Neuronal stem cell (in vitro differentiated cells): Measurements from ENCODE around the gene SMARCE1.

Source experiments
- DNase-seq: peaks from one replicate; pipeline ENCODE4 v3.0.0-alpha.2; 2013; ENCODE audit warnings: low spot score
- H2AFZ ChIP-seq: one replicate; pipeline ENCODE4 v1.6.1; 2013; ENCODE audit warnings: mild to moderate bottlenecking, low read length, inconsistent platforms
- H2AK5ac ChIP-seq: 2 replicates; pipeline ENCODE4 v1.6.1; 2013; ENCODE audit warnings: low read depth, mild to moderate bottlenecking, inconsistent platforms, low read length, moderate library complexity, mixed read lengths
- H2BK120ac ChIP-seq: 2 replicates; pipeline ENCODE4 v1.6.1; 2013; ENCODE audit warnings: low read depth, mild to moderate bottlenecking, inconsistent platforms, low read length, moderate library complexity, mixed read lengths
- H2BK12ac ChIP-seq: one replicate; pipeline ENCODE4 v1.6.1; 2013; ENCODE audit warnings: low read length, inconsistent platforms
- H2BK15ac ChIP-seq: 2 replicates; pipeline ENCODE4 v1.6.1; 2013; ENCODE audit warnings: mild to moderate bottlenecking, low read length, inconsistent platforms, mixed read lengths
- H2BK5ac ChIP-seq: one replicate; pipeline ENCODE4 v1.6.1; 2013; ENCODE audit warnings: inconsistent platforms, mild to moderate bottlenecking, low read length, moderate library complexity
- H3K14ac ChIP-seq: one replicate; pipeline ENCODE4 v1.6.1; 2013; ENCODE audit warnings: low read length, inconsistent platforms
- H3K18ac ChIP-seq: 2 replicates; pipeline ENCODE4 v1.6.1; 2013; ENCODE audit warnings: low read length, inconsistent platforms
- H3K23ac ChIP-seq: 2 replicates; pipeline ENCODE4 v1.6.1; 2013; ENCODE audit warnings: low read depth, mild to moderate bottlenecking, mixed read lengths, low read length, inconsistent platforms; ENCODE audit not compliant: poor library complexity
- H3K27ac ChIP-seq: replicated peaks from 3 replicates; pipeline ENCODE4 v1.5.1; 2013; ENCODE audit warnings: low read length, inconsistent platforms
- H3K27me3 ChIP-seq, 3 experiments: 2 replicates each; pipeline ENCODE4 v1.6.1; 2013; ENCODE audit warnings: low read length in 3 of 3, mild to moderate bottlenecking in 2 of 3, inconsistent platforms in 1 of 3, low read depth in 1 of 3, mixed read lengths in 1 of 3, moderate library complexity in 1 of 3; ENCODE audit not compliant: control insufficient read depth in 3 of 3, insufficient read depth in 3 of 3
- H3K36me3 ChIP-seq, 2 donors: replicated peaks in 1 of 2; 2 replicates each; pipeline ENCODE4 v1.6.1; 2013; ENCODE audit warnings: low read length in 2 of 2; ENCODE audit not compliant: control insufficient read depth in 2 of 2, insufficient read depth in 2 of 2
- H3K4ac ChIP-seq: 2 replicates; pipeline ENCODE4 v1.6.1; 2013; ENCODE audit warnings: inconsistent platforms, mild to moderate bottlenecking, low read length, moderate library complexity
- H3K4me1 ChIP-seq, 2 donors: 1 replicate in 1 of 2; 2 replicates in 1 of 2; pipeline ENCODE4 v1.6.1; 2013; ENCODE audit warnings: low read length in 2 of 2, low read depth in 1 of 2; ENCODE audit not compliant: control insufficient read depth in 2 of 2, insufficient read depth in 1 of 2
- H3K4me2 ChIP-seq: one replicate; pipeline ENCODE4 v1.6.1; 2013; ENCODE audit warnings: mild to moderate bottlenecking, low read length, inconsistent platforms; ENCODE audit not compliant: insufficient read depth, poor library complexity, severe bottlenecking
- H3K4me3 ChIP-seq, 2 donors: 2 replicates each; pipeline ENCODE4 v1.5.1; 2013; ENCODE audit warnings: low read length in 2 of 2, mild to moderate bottlenecking in 2 of 2, inconsistent platforms in 1 of 2, moderate library complexity in 1 of 2
- H3K79me1 ChIP-seq: one replicate; pipeline ENCODE4 v1.6.1; 2013; ENCODE audit warnings: low read depth, mild to moderate bottlenecking, inconsistent platforms, low read length, moderate library complexity
- H3K9ac ChIP-seq: one replicate; pipeline ENCODE4 v1.6.1; 2013; ENCODE audit warnings: mild to moderate bottlenecking, low read depth, low read length, inconsistent platforms; ENCODE audit not compliant: poor library complexity
- H3K9me3 ChIP-seq, 2 donors: replicated peaks in 1 of 2; 2 replicates each; pipeline versions ENCODE3 to v1.6.1; 2013; ENCODE audit warnings: low read length in 2 of 2, mild to moderate bottlenecking in 2 of 2, inconsistent platforms in 1 of 2, low read depth in 1 of 2, mixed read lengths in 1 of 2, moderate library complexity in 1 of 2; ENCODE audit not compliant: control insufficient read depth in 2 of 2, insufficient read depth in 1 of 2
- H4K8ac ChIP-seq: one replicate; pipeline ENCODE4 v1.6.1; 2013; ENCODE audit warnings: low read depth, mild to moderate bottlenecking, inconsistent platforms, low read length, moderate library complexity
- H4K91ac ChIP-seq: one replicate; pipeline ENCODE4 v1.6.1; 2013; ENCODE audit warnings: low read length, low read depth, mild to moderate bottlenecking, inconsistent platforms; ENCODE audit not compliant: poor library complexity
- WGBS, 2 donors: extraction: QIAGEN DNeasy Blood & Tissue Kit; methylation state at CpG; one replicate each; pipeline ENCODE4 v1.1.7; 2013; ENCODE audit warnings: missing lambda C conversion rate in 2 of 2, mixed read lengths in 1 of 2; ENCODE audit not compliant: insufficient read length in 2 of 2, insufficient replicate concordance in 1 of 2; ENCODE audit errors: extremely low coverage in 2 of 2; 5-methylcytosine and 5-hydroxymethylcytosine counted together

SMARCE1 gene

GRCh38 chr17:40671282-40671681, 23.7 kb upstream of the SMARCE1 start:
- Histone ChIP-seq H4K91ac (no peak overlapping the region), H3K4ac (no peak overlapping the region), H3K27me3 (peaks cover 0 to 44% (median 0%) of the 10 kb centered on the region in 3 experiments), H2AFZ (no peak overlapping the region), H3K4me3 (peak overlapping the region in 1 of 2 donors; percentile 9), H3K27ac (no peak overlapping the region), H3K36me3 (no peaks in the 10 kb centered on the region), H3K79me1 (no peaks in the 10 kb centered on the region), H3K4me1 (peaks cover 0 to 5% of the 10 kb centered on the region in 2 donors), H3K9me3 (no peaks in the 10 kb centered on the region), H3K23ac (no peak overlapping the region), H3K9ac (no peak overlapping the region), H2BK12ac (no peak overlapping the region), H2BK15ac (no peak overlapping the region), H2AK5ac (no peak overlapping the region), H3K14ac (no peak overlapping the region), H3K18ac (peak overlapping the region; percentile 38), H4K8ac (no peak overlapping the region), H2BK120ac (no peak overlapping the region), H3K4me2 (no peak overlapping the region), H2BK5ac (no peak overlapping the region)
- no CpG with 5 or more reads among the region's 4 CpGs for WGBS, 2 donors
- DNase-seq = no peak

- no peak overlapping the region for H2AFZ ChIP-seq
- no peak overlapping the region for H4K8ac ChIP-seq
- H2BK15ac ChIP-seq = no peak overlapping the region
- H3K27ac ChIP-seq = no peak overlapping the region
- no peaks in the 10 kb centered on the region for H3K9me3 ChIP-seq
- H3K27me3 ChIP-seq = peaks cover 0 to 61% (median 0%) of the 10 kb centered on the region in 3 experiments
- DNase-seq = no peak
- no peak overlapping the region for H3K14ac ChIP-seq
- H3K23ac ChIP-seq = no peak overlapping the region
- H3K18ac ChIP-seq = no peak overlapping the region
- H3K9ac ChIP-seq = no peak overlapping the region
- H4K91ac ChIP-seq = no peak overlapping the region
- H3K4me2 ChIP-seq = no peak overlapping the region
- H3K4ac ChIP-seq = no peak overlapping the region
- H2BK5ac ChIP-seq = no peak overlapping the region
- no peak overlapping the region for H3K4me3 ChIP-seq
- no peaks in the 10 kb centered on the region for H3K36me3 ChIP-seq
- H3K4me1 ChIP-seq = peaks cover 0 to 5% of the 10 kb centered on the region in 2 donors
- H2BK120ac ChIP-seq = no peak overlapping the region
- no peak overlapping the region for H2BK12ac ChIP-seq
- H2AK5ac ChIP-seq = no peak overlapping the region
- no peaks in the 10 kb centered on the region for H3K79me1 ChIP-seq
These were observed 18.7 kb upstream of the SMARCE1 start for GRCh38 chr17:40666331-40666730.

GRCh38 chr17:40664582-40665333, 17.1 kb upstream of the SMARCE1 start, which contains the start of gene KRT222:
TSS of gene KRT222 (minus strand) at chr17:40665177. CDS start at chr17:40665099, 78 bp downstream.
- no peak within 1 kb of the TSS for H3K4ac ChIP-seq
- H3K4me3 ChIP-seq = no peak within 1 kb of the TSS
- H4K91ac ChIP-seq = no peak within 1 kb of the TSS
- peak within 1 kb of the TSS; percentile 62 for H2AFZ ChIP-seq
- no peak within 1 kb of the TSS for H3K18ac ChIP-seq
- no peak within 1 kb of the TSS for H2AK5ac ChIP-seq
- no CpG with 5 or more reads among the region's 12 CpGs for WGBS, 2 donors
- H3K9me3 ChIP-seq = no peaks in the 10 kb centered on the region
- no peak within 1 kb of the TSS for H3K23ac ChIP-seq
- peaks cover 0 to 61% (median 0%) of the 10 kb centered on the region in 3 experiments for H3K27me3 ChIP-seq
- no peaks in the 10 kb centered on the region for H3K36me3 ChIP-seq
- H4K8ac ChIP-seq = no peak within 1 kb of the TSS
- no peak within 1 kb of the TSS for H2BK15ac ChIP-seq
- no peak within 1 kb of the TSS for H2BK5ac ChIP-seq
- no peak within 1 kb of the TSS for H2BK120ac ChIP-seq
- H3K4me1 ChIP-seq = peaks cover 0 to 3% of the 10 kb centered on the region in 2 donors
- H3K79me1 ChIP-seq = no peaks in the 10 kb centered on the region
- no peak within 1 kb of the TSS for H3K27ac ChIP-seq
- H3K14ac ChIP-seq = no peak within 1 kb of the TSS
- no peak within 1 kb of the TSS for H3K9ac ChIP-seq
- H3K4me2 ChIP-seq = peak within 1 kb of the TSS; percentile 49
- no peak within 1 kb of the TSS for H2BK12ac ChIP-seq
- DNase-seq = no peak

GRCh38 chr17:40663252-40663651, 15.6 kb upstream of the SMARCE1 start:
- no peaks in the 10 kb centered on the region for H3K79me1 ChIP-seq
- no peak overlapping the region for H2BK12ac ChIP-seq
- no peak overlapping the region for H4K8ac ChIP-seq
- no peak overlapping the region for H2BK120ac ChIP-seq
- H2BK5ac ChIP-seq = no peak overlapping the region
- H3K36me3 ChIP-seq = no peaks in the 10 kb centered on the region
- H3K23ac ChIP-seq = no peak overlapping the region
- H3K18ac ChIP-seq = no peak overlapping the region
- H3K14ac ChIP-seq = no peak overlapping the region
- no peak overlapping the region for H4K91ac ChIP-seq
- DNase-seq = no peak
- H3K27ac ChIP-seq = no peak overlapping the region
- H3K4me2 ChIP-seq = no peak overlapping the region
- H3K9ac ChIP-seq = no peak overlapping the region
- H3K4me1 ChIP-seq = peaks cover 0 to 3% of the 10 kb centered on the region in 2 donors
- H3K4ac ChIP-seq = no peak overlapping the region
- H3K9me3 ChIP-seq = no peaks in the 10 kb centered on the region
- H2AK5ac ChIP-seq = no peak overlapping the region
- no peak overlapping the region for H2AFZ ChIP-seq
- no CpG with 5 or more reads among the region's 3 CpGs for WGBS, 2 donors
- peaks cover 0 to 58% (median 0%) of the 10 kb centered on the region in 3 experiments for H3K27me3 ChIP-seq
- H3K4me3 ChIP-seq = no peak overlapping the region
- H2BK15ac ChIP-seq = no peak overlapping the region
